Measurements from ENCODE around the gene IL26.

DNA sequence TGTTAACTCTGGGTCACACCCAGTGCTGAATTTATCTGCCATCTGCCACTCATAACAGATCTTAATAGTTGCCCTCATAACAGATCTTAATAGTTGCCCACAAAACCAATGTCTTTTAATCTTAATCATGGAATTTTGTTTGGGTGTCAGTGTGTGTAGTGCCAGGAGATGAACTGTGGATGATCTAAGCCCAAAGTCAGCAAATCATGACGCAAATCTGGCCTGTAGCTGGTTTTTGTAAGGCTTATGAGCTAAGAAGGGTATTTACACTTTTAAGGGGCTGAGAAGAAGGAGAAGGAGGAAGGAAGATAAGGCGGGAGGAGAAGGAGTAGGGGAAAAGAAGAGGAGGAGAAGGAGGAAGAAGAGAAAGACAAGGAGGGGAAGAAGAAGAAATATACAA is 10.0 kb upstream of the IL26 start:
- TF ChIP-seq, protein P1, sequence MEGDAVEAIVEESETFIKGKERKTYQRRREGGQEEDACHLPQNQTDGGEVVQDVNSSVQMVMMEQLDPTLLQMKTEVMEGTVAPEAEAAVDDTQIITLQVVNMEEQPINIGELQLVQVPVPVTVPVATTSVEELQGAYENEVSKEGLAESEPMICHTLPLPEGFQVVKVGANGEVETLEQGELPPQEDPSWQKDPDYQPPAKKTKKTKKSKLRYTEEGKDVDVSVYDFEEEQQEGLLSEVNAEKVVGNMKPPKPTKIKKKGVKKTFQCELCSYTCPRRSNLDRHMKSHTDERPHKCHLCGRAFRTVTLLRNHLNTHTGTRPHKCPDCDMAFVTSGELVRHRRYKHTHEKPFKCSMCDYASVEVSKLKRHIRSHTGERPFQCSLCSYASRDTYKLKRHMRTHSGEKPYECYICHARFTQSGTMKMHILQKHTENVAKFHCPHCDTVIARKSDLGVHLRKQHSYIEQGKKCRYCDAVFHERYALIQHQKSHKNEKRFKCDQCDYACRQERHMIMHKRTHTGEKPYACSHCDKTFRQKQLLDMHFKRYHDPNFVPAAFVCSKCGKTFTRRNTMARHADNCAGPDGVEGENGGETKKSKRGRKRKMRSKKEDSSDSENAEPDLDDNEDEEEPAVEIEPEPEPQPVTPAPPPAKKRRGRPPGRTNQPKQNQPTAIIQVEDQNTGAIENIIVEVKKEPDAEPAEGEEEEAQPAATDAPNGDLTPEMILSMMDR (IDR thresholded peaks at IDR 0.05; ENCODE audit: low read depth, low read length, poor library complexity, severe bottlenecking) = no peak
- no peak for TF ChIP-seq EZH2phosphoT487 (IDR thresholded peaks at IDR 0.05; ENCODE audit: borderline replicate concordance, low read length)
